Stimulated activated CD8-positive, alpha-beta memory T cell treated with anti-CD3 and anti-CD28 coated beads, Interleukin-4, amount 100 ng/mL, for 48 hours (primary cell): ENCODE measurements around the gene NUAK1.

Experiments used
- DNase-seq: peaks from one replicate; pipeline ENCODE4 v3.0.0-alpha.2; 2020

NUAK1 gene

GRCh38 chr12:106108185-106108835 is 30.4 kb downstream of the NUAK1 start:
- DNase-seq = no peak

- no peak for DNase-seq
These were observed 31.2 kb downstream of the NUAK1 start for GRCh38 chr12:106107566-106107965.

DNA sequence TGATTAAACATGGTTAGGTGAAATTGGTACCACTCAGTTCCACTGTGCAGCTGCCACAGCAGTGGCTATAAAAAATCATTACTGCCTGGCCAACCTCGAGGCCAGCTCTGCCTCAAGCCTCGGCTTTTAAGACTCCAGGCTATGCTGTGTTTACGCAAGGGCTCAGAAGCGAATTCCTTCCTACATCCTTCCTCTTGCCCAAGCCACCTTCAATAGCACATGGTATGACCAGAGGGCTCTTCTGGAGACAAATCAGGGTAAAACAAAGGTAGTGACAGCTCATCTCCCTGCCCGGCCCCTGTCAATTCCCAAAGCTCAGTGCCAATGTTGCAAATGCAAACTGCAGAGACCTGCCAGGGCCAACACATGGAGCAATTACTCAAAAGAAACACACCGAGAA is 31.9 kb downstream of the NUAK1 start:
- DNase-seq = no peak

GRCh38 chr12:106106061-106106566 is 32.6 kb downstream of the NUAK1 start:
- DNase-seq = no peak

- DNase-seq = no peak
These were observed 37.0 kb downstream of the NUAK1 start for GRCh38 chr12:106101803-106102202.

DNA sequence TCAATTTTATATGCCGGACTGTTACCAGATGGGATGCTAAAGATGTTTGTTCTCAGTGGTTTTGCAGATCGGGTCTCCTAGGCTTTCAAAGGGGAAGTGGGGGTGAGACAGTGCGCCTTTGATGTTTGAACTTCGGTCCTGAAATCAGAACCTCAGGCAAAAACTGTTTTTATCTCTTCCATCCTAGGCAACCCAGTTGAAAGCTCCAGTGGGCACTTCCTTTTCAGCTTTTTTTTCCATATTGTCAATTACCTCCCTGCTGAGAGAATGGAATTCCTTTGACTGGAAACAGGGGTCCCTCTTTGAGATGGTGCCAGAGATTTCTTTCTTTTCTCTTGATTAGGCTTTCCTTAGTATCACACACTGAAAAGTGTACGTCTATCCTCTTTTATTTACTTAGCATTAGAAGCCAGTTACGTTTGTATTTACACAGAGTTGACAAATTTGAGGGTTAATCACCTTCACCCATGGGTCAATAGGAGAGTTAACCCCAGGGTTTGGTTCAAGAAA is 40.0 kb downstream of the NUAK1 start:
- DNase-seq = no peak

- no peak for DNase-seq
These were observed 41.7 kb downstream of the NUAK1 start for GRCh38 chr12:106097011-106097410.

- DNase-seq = no peak
These were observed 42.4 kb downstream of the NUAK1 start for GRCh38 chr12:106096376-106096775.

DNA sequence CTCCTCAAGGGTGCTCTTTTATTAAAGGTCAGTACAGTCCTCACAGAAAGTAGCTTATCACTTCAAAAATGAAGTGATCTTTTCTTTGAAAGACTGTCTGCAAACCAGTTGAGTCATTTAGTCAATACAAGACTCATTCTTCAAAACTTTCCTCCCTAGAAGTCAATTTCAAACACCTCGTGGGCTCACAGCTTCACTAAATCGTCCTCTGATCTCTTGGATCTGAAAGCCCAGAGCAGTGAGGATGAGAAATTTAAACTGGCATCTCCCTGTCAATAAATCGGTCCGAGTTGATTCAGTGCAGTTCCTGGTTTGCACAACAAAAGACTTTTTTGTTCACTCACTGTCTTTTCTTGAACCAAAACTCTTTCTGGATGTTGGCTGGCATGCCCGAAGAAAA is 44.5 kb downstream of the NUAK1 start:
- DNase-seq = no peak

- no peak for DNase-seq
These were observed 45.5 kb downstream of the NUAK1 start for GRCh38 chr12:106093246-106093645.

- DNase-seq = no peak
These were observed 47.3 kb downstream of the NUAK1 start for GRCh38 chr12:106091446-106091820.

DNA sequence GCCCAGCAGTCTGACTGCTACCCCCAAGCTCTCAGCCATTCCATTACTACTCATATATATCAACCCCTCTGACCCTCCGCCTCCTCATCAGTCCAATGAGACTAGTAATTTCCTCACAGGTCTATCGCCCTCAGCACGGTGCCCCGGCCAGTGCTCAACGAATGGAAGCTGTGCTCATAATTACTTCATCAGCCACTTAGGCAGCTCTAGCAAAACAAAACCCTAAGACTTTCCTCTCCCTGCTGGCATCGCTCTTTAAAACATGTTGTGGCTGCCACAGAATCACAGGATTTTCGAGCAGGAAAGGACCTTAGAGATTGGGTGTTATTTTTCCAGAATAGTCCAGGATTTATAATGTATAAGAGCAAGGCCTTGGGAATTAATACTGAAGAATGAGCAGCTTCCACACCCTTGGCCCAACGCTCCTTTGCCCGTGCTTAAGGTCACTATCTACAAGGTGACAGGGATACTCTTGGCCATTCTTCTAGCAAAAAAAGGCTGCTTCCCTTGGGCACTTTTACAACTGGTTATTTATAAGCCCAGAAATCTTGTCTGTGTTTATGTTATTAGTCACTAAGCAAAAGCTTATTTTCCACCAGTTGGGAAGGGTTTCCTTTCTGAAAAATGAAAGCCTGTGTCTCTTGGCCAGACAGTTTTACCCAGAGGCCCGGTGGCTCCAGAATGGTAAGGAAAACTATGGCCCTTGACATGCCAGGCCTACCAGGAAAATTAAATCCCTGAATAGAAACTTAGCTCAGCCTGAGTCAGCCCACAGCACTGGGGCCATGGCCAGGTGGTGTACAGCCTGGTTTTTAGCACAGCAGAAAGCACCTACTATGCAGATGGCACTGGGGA is 47.9 kb downstream of the NUAK1 start:
- no peak for DNase-seq

DNA sequence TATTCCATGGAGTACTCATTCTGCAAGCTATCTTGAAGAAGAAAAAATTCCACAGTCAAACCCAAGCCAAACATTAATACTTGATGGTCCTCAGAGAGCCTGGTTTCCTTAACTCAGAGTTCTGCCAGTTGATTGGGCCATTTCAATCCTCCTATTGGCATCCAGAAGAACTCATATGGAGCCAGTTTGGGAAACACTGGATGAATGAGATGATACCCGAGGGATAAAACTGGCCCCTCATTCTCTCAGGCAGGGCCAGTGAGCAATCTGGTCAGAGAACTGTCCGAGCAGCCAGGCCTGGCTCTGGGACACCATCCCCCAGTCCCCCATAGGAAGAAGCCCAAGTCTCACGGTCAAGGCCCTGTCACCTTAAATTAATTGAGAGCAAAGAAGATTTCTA is 48.8 kb downstream of the NUAK1 start:
- DNase-seq = no peak

GRCh38 chr12:106088811-106089485 is 49.8 kb downstream of the NUAK1 start:
- DNase-seq = no peak

DNA sequence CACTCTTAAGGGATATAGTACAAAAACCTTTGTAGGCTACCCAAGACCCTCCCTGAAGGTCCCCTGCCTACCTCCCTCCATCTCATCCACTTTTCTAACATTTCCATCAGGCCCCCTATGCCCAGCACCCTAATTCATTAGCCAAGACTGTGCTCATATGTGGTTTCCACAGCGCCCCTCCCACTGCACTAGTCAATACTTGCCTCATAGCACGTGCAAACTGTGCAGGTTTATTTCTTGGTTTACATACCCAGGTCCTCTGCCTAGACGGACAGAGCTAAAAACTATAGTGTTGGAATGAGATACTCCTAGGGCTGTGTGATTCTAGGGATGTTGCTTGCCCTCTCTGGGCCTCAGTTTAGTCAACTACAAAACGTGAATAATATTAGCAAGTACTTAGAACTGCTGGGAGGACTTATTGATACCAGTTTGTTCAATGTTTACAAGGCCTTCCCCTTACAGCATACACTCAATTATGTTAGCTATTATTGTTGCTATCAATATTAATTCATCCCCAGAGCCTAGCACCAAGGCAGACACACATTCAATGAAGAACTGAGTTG is 50.4 kb downstream of the NUAK1 start:
- DNase-seq = no peak

DNA sequence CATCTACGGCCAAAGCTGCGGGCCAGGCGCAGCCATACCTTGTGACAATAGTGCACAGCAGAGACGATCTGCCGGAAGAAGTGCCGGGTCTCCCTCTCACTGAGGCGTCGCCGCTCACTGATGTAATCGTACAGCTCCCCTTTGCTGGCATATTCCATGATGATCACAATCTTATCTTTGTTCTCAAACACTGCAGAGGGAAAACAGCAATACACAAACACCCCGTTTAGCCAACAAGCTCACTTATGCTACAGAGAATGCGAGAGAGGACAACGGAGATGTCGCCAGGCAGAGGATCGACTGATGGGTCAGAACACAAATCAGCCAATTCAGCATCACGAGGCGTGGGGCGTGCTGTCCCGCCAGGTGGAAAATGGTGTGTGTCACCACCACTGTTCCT is 52.1 kb downstream of the NUAK1 start:
- no peak for DNase-seq

DNA sequence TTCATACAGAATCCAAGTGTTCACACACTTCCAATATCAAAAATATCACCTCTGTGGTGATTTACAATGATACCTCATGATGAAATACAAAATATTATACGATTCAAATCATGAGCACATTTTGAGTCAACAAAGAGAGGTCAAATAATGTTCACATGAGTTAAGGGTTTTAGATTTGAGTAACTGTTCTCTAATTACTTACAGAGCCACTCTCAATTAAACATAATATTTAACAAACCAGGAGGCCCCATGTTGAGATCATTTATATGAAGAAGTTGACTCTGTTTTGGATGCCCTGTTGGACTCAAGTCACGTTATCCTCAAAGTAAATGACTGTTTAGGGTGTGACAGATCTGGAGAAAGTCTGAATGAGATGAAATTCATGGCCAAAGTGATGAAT is 53.5 kb downstream of the NUAK1 start:
- DNase-seq = no peak

DNA sequence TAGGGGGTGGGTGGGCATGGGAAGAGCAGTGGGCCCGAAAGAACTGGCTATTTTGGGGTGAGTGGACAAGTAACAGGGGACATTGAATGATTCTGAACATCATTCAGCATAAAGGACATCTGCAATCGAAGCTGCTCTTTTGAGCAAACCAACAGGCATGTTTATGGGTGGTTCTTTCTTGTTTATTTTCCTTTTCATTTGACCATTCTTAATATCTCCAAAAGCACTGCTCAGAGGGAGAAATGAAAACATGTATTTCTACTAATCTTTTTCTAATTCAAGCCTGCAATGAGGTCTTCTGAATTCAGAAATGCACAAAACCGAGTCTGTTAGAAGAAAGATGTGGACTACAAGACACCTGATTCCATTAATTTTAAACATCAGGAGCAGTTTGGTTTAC is 54.0 kb downstream of the NUAK1 start:
- DNase-seq = no peak

DNA sequence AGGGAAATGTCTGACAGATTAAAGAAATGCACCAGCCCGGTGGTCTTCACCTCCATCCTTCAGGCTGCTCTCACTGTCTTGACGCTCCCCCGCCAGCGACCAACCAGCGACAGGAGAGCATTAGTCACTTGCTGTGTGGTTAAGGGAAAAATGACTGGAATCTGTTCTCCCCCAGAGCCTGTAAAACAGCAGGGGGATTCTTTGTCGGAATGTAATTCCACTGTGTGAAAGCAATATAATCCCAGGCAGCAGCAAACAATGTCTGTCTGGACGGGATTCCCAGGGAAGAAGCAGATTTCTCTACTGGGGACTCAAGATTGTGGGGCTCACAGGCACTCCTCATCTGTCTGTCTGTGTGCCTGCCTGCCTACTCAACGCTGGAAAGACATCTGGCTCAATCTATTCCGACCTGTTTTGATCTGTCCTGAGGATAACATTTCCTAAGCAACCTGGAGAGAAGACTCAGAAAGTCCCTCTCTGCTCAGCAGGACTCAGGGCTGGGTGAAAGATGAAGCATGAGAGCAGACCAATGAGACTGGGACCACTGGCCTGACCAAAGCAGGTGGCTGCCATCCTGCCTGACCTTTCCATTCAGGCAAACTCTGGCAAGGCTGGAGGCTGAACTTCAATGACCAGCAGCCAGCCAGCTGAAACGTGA is 54.6 kb downstream of the NUAK1 start:
- DNase-seq = no peak

- DNase-seq = no peak
These were observed 56.3 kb downstream of the NUAK1 start for GRCh38 chr12:106082216-106083175.

DNA sequence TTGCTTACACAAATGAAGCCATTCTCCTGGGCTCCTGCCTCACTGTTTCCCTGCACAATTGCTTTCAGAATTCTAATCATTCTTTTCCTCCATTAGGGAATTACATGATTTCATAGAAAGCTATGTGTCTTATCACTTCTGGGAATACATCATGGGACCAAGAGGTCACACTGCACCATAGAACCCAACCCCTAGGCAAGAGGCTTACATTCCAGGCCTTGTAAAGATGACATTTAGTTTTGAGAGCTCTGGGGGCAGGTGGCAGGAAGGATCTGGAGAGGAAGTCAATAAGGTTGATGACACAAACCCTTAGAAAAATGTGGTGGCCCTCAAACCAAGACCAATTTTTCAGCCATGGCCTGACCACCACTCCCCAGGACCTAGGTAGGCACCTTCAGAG is 57.1 kb downstream of the NUAK1 start:
- no peak for DNase-seq

- DNase-seq = no peak
These were observed 58.0 kb downstream of the NUAK1 start for GRCh38 chr12:106080791-106081170.
